Stromal cell of bone marrow (primary cell): ENCODE measurements around the gene ELOVL6.
A peak's percentile ranks its signal among the peaks of the same experiment; 100 is the strongest.
"Not testable (repeated sequence)": the region's sequence is repeated elsewhere in the genome, so short reads cannot be mapped to it uniquely, and the experiment has no call there.

ENCODE experiments used
- DNase-seq: peaks from one replicate; pipeline ENCODE4 v3.0.0-alpha.2; 2012; ENCODE audit warnings: low read depth

ELOVL6 gene

DNA sequence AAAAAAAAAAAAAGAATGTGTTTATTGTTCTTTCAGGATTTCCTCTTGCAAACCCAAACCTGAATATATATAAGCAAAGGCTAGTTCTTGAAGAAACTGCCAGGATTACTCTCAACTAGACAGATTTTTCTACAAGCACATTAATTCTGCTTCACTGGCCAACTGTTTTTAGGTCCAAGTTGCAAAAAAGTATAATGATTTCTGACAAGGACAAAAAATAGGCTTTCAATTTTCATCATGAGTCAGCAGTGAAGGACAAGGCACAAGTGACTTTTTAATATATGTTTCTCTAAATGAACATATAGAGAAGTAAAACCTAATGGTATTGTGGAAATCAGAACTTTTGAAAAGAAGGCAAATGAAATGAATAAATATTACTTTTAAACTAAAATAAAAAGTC lies 73.7 kb downstream of the ELOVL6 start:
- DNase-seq: no peak

DNA sequence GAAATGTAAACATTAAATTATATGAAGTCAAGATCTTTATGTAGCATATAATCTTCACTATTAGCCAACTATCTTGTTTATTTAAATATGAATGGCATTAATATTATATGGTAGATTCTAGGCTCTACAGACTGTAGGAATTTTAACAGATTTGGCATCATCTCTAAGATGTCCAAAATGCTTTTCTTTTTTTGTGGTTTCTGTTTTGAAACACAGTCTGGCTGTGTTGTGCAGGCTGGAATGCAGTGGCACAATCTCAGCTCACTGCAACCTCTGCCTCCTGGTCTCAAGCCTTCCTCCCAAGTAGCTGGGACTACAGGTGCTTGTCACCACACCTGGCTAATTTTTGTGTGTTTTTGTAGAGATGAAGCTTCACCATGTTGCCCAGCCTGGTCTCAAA lies 76.2 kb downstream of the ELOVL6 start:
- DNase-seq: no peak

DNA sequence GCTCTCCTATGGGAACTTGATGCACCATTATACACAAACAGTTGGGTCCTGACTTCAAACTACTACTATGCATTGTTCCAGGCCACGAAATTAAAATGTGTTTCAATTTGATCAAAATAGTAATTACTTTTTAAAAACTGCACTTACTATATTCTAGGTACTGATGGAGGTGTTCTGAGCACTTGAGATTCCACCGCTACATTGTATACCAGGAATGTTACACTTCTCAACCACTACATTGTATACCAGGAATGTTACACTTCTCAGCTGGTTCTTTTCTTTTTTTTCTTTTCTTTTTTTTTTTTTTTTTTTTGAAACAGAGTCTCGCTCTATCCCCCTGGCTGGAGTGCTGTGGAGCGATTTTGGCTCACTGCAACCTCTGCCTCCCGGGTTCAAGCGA lies 77.9 kb downstream of the ELOVL6 start:
- no peak for DNase-seq

- DNase-seq: peak; percentile 48
These were observed 78.5 kb downstream of the ELOVL6 start for GRCh38 chr4:110119880-110120279.

DNA sequence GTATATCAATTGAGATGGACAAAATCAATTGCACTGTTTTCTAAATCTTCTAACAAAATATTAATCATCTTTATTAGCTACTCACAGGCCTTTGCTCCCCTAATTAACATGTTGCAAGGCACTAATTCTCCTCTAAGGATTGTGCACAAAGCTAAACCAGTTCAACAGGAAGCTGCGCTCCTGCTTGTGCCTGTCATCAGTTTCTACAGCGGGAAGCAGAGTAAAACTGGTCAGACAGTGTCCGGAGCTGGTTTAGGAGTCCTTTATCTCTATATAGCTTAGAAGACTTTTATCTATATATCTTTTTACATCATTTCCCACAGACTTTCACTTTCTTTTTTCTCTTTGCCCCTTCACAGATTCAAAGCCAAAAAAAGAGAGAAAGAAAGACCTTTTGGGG lies 79.1 kb downstream of the ELOVL6 start:
- no peak for DNase-seq

- no peak for DNase-seq
These were observed 86.4 kb downstream of the ELOVL6 start for GRCh38 chr4:110112056-110112455.

DNA sequence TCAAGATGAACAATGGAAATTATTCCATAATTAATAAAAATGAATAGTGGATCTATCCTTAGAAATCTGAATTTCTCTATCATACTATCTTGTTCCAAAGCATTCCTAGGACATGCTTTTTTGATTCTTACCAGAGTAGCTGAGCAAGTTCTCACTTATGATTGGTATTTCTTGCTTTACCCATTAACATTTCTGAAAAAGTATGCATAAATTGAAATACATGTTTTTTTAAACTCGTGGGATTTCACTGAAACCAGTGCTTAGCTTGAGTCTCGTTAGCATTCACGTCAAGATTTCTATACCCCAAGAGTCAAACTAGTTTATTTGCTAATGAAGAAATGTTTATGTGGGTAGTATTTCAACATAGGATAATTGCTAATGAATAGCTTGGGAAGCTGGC lies 89.0 kb downstream of the ELOVL6 start:
- DNase-seq: no peak

DNA sequence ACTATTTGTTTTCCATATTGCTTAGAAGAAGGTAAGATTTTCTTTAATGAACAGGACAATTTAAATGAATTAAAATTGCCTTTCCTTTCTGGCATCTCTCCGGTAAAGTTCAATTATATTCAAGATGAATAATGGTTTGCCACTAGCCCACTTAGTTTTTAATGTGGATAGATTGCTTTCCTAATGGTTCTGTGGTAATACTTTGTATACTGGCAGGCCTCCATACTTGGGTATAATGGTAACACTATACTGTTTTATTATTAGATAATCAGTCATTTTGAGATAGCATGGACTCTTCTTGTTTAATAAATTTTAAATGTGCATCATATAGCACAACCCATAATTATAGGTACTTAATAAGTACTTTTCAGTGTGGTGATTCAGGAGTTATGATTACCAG lies 89.5 kb downstream of the ELOVL6 start:
- DNase-seq: no peak

DNA sequence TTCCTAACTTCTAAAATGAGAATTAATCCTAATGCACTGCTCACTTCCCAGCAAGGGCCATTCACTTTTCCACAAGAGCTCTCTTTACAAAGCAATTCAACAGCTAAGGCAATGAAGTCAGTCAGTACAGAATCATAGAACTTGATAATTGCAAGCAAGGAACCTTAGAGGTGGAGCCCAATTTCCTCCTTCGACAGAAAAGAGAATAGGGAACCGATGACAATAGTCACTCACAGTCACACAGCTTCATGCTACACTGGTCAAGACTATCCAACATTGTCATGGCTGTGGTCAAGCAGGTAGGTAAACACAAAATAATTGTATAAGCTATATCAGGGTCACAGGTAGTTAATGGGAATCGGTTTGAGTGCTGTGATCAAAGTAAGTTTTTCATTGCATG lies 90.0 kb downstream of the ELOVL6 start:
- DNase-seq: no peak

DNA sequence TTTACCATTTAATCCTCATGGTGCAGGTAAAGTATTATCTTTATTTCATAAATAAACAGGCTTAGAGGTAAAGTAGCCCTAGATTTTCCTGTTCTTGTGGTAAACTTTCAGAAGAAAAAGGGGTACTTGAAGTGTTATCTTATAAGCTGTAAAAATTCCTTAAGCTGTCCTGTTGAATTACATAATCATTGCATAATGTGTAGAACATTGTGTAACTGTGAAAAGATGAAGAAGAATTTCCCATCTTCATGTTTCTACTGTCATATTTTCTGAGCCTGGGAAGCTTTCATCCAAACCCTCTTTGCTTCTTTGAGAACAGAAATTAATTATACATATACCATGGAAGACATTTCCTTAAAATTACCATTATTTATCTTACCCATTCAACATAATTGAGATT lies 90.5 kb downstream of the ELOVL6 start:
- no peak for DNase-seq

DNA sequence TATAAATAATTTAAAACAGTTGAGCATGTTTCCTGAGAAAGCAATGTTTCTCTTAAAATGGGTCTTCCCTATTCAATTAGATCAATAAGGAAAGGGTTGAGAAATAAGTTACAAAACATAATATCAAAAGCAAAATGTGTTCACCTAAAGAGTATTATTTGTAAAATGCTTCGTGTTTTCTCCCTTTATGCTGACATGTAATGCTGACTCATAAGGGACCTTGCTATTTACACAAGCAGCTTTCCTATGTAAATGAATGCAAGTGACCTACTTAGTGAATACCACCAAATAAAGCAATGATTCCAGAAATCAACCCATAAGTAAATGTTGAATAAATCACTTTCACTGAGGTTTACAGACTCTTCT lies 91.5 kb downstream of the ELOVL6 start:
- no peak for DNase-seq

DNA sequence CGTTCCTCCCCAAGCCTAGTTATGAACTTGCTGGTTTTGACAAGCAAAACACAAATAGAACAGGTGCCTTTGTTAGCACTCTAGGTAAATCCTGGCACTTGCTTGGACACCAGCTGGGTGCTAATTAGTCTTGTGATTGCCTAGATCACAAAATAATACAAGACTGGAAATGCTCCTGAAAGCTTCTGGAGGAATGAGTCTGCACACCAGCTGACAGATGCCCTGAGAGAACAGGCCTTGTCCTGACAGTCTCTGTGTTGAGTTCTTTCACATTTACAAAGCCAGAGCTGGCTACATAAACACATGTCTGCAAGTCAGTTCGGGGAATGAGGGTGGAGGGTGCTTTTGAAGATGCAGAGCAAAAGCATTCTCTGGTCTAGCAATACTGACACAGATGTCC lies 93.8 kb downstream of the ELOVL6 start:
- no peak for DNase-seq

DNA sequence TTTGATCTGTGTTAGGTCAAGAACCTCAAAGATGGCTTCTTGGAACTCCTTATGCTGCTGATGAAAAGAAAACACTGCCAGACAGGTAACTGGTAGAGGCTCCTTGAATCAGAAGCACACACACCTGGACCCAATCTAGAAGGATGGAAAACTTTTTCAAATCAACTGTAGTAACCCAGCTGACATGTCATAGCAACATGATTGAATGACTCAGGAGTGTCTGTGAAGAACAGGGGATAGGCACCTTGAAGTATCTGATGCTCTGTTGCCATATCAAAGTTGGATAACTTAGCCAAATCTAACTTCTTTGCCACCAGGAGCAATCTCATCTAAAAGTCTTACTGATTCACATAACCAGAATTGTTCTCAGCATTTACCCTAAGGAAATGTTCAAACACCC lies 98.8 kb downstream of the ELOVL6 start:
- no peak for DNase-seq

- no peak for DNase-seq
These were observed 102.0 kb downstream of the ELOVL6 start for GRCh38 chr4:110096405-110096804.

DNA sequence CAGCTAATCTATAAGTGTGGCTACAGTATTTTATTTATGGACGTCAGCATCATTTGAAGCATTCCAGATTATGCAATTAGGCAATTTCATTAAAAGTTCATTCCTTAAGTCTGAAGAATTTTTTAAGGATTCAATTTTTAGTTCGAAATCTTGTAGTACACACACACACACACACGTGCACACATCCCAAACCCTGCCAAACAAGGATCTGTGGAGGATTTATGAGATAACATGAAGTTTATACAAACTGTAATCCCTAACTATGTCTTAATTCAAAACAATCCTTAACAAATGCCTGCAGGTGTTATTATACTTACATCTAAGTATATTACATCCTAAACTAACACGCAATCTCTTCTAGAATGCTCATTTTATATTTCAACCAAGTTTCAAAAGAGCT lies 105.8 kb downstream of the ELOVL6 start:
- no peak for DNase-seq

DNA sequence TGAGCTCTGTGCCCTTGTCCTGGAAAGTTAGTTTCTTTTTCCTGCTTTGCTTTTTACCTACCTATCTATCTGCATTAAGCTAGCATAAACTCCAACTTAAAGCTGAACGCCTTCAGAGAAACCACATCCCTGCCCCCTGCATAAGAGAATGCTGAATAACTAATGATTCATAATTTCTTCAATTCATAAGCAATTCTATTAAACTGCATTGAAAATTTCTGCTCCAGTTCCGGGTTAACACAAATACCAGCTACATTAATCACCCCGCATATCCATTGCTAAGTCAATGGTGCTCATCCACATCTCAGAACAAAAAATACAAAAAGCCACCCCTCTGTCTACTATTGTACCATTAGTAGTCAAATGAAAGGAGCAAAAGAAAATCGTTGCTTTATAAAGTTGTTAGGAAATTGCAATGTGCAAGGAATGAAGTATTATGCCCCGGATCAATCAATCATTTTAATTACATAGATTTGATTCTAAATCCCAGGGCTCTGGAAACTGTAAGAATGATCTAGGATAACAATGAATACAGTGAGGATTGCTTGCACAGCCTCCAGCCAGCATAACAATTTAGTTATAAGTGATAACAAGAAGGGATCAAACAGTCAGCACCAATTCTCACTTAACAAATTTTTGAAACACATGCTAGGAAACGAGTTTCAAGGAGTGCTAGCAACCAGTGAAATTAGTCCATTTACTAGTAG lies 106.8 kb downstream of the ELOVL6 start:
- peak; percentile 63 for DNase-seq

DNA sequence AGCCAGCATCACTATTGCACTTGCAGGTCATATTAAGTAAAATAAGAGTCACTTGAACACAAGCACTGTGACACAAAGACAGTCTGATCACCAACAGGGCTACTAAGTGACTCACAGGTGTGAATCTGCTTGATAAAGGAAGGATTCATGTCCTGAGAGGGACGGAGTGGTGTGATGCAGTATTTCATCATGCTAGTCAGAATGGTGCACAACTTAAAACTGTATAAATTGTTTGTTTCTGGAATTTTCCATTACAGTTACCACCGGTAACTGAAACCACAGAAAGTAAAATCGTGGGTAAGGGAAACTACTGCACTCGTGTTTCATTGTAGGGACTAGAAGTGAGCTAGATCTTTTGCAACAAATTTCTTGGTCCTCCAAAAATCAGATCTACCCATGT lies 109.7 kb downstream of the ELOVL6 start:
- peak; percentile 29 for DNase-seq

GRCh38 chr4:110087070-110087708 lies 111.2 kb downstream of the ELOVL6 start:
- peak; percentile 70 for DNase-seq

- DNase-seq: no peak
These were observed 113.3 kb downstream of the ELOVL6 start for GRCh38 chr4:110085131-110085530.

DNA sequence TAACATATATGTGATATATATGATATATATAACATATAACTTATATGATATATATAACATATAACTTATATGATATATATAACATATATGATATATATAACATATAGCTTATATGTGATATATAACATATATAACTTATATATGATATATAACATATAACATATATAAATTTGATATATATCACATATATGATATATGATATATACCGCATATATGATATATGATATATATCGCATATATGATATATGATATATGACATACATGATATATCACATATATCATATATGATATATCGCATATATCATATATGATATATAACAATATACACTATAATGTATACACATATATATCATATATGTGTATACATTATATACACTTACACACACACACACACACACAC lies 114.3 kb downstream of the ELOVL6 start:
- no peak for DNase-seq

DNA sequence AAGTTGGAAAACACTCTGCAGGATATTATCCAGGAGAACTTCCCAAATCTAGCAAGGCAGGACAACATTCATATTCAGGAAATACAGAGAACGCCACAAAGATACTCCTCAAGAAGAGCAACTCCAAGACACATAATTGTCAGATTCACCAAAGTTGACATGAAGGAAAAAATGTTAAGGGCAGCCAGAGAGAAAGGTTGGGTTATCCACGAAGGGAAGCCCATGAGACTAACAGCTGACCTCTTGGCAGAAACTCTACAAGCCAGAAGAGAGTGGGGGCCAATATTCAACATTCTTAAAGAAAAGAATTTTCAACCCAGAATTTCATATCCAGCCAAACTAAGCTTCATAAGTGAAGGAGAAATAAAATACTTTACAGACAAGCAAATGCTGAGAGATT lies 120.3 kb downstream of the ELOVL6 start:
- DNase-seq: not testable (repeated sequence)

- not testable (repeated sequence) for DNase-seq
These were observed 121.6 kb downstream of the ELOVL6 start for GRCh38 chr4:110076828-110077227.

- no peak for DNase-seq
These were observed 122.5 kb downstream of the ELOVL6 start for GRCh38 chr4:110075891-110076290.

GRCh38 chr4:110075083-110075738 lies 123.2 kb downstream of the ELOVL6 start:
- no peak for DNase-seq
